Mammary epithelial cell (primary cell): ENCODE measurements around the gene SCARB1.

ENCODE experiments used
- CTCF ChIP-seq, 2 donors: IDR thresholded peaks in 1 of 2; conservative IDR thresholded peaks in 1 of 2; 2 replicates each; pipeline ENCODE4 v1.5.1; 2011 to 2012; ENCODE audit warnings: inconsistent platforms in 2 of 2, low read length in 2 of 2, mild to moderate bottlenecking in 2 of 2, control low read depth in 1 of 2, low read depth in 1 of 2; ENCODE audit not compliant: insufficient read depth in 1 of 2; ENCODE audit errors: extremely low read depth in 1 of 2
- EZH2 ChIP-seq: IDR thresholded peaks from 2 replicates; pipeline ENCODE4 v1.6.1; 2012; ENCODE audit warnings: low read length, inconsistent platforms, borderline replicate concordance

GRCh38 chr12:124760560-124760959 lies 103.1 kb downstream of the SCARB1 start:
- TF ChIP-seq EZH2 (no peak), CTCF (conservative IDR thresholded peaks at IDR 0.05 in 1 of 2, IDR thresholded peaks at IDR 0.05 in 1 of 2; ENCODE audit: extremely low read depth in 1 of 2, insufficient read depth in 1 of 2, low read depth in 1 of 2, low read length in 2 of 2) (no peak)
